Sigmoid colon (tissue), 7 donors: ENCODE results near the gene COL5A1. TPM values are rescaled to one million over a fixed set of nuclear protein-coding genes. Genes with fewer than 3 reads are reported as not detected.

Source experiments
- DNase-seq: peaks from one replicate; pipeline ENCODE4 v3.0.0-alpha.2; 2019
- H3K27ac ChIP-seq, 4 donors: fragments of 200-600 bp; sonication (generic); one replicate each; pipeline ENCODE4 v1.5.1; 2016 to 2019; ENCODE audit warnings: mild to moderate bottlenecking in 1 of 4
- H3K27me3 ChIP-seq, 3 donors: fragments of 200-600 bp; sonication (generic); one replicate each; pipeline ENCODE4 v1.5.1; 2019; ENCODE audit warnings: mild to moderate bottlenecking in 1 of 3
- H3K36me3 ChIP-seq, 4 donors: fragments of 200-600 bp; sonication (generic); one replicate each; pipeline ENCODE4 v1.5.1; 2016 to 2019
- H3K4me1 ChIP-seq, 4 donors: fragments of 200-600 bp; sonication (generic); one replicate each; pipeline ENCODE4 v1.5.1; 2017 to 2019
- H3K4me3 ChIP-seq, 4 donors: fragments of 200-600 bp; sonication (generic); one replicate each; pipeline ENCODE4 v1.5.1; 2017 to 2019; ENCODE audit warnings: mild to moderate bottlenecking in 2 of 4, moderate library complexity in 1 of 4
- H3K9me3 ChIP-seq, 4 donors: fragments of 200-600 bp in 3 of 4; sonication (generic) in 3 of 4; one replicate each; pipeline versions ENCODE4 v1.5.1 to v1.6.1; 2013 to 2019
- CTCF ChIP-seq, 4 experiments: fragments of 450-650 bp in 3 of 4; fragments of 200-600 bp in 1 of 4; IDR thresholded peaks; one replicate each; pipeline ENCODE4 v1.5.1; 2016 to 2019; ENCODE audit warnings: antibody characterized with exemption in 4 of 4, mild to moderate bottlenecking in 3 of 4, moderate library complexity in 2 of 4
- EP300 ChIP-seq, 4 donors: sonication (generic); formaldehyde crosslinking; IDR thresholded peaks; one replicate each; pipeline ENCODE4 v1.6.1; 2017; ENCODE audit warnings: antibody characterized with exemption in 4 of 4
- POLR2A ChIP-seq, 2 donors: fragments of 450-650 bp; IDR thresholded peaks; one replicate each; pipeline ENCODE4 v1.6.1; 2016; ENCODE audit warnings: antibody characterized with exemption in 2 of 2, mild to moderate bottlenecking in 2 of 2, moderate library complexity in 2 of 2
- POLR2AphosphoS5 ChIP-seq, 4 donors: sonication (generic); formaldehyde crosslinking; IDR thresholded peaks; one replicate each; pipeline ENCODE4 v1.6.1; 2017; ENCODE audit warnings: antibody characterized with exemption in 4 of 4
- WGBS, 2 donors: extraction: QIAGEN DNeasy Blood & Tissue Kit; methylation state at CpG; one replicate each; pipeline ENCODE4 v1.1.7; 2013; 5-methylcytosine and 5-hydroxymethylcytosine counted together
- intact Hi-C: fragments of 100-400 bp; cut with DNase I; formaldehyde crosslinking; loops from one replicate; pipeline ENCODE4 v1.15.1; 2023
- polyA plus RNA-seq, 3 donors: library from polyadenylated mRNA; stranded (reverse); fragments of 200-250 nt; gene quantifications; one replicate each; pipeline ENCODE4 v1.2.3, GENCODE V29; 2013
- total RNA-seq, 4 donors: library from RNA; depleted of rRNA; stranded (reverse); fragments of >200 nt; gene quantifications; one replicate each; pipeline ENCODE4 v1.1.0, GENCODE V29; 2016
- donor health status: healthy with polysubstance abuse.
- donor health status: Bipolar disorder and iron deficiency.
- donor health status: healthy.

COL5A1 gene
- total and polyA plus RNA-seq, 7 donors, result 4.2 to 168 (median 24.2) TPM

- no peak for DNase-seq
- intact Hi-C loops, result no loop called here
- H3K4me3 ChIP-seq, result no peak overlapping the region
Observed at GRCh38 chr9:134827559-134827958, 186.0 kb downstream of the COL5A1 start.

GRCh38 chr9:134827993-134828392, 186.4 kb downstream of the COL5A1 start:
- no peaks in the 10 kb centered on the region for H3K4me1 ChIP-seq
- intact Hi-C loops, result no loop called here
- DNase-seq, result no peak
- no peak overlapping the region for H3K4me3 ChIP-seq
- H3K27ac ChIP-seq, result no peak overlapping the region
- WGBS, 2 donors, result 88 to 94% methylated on average over 12 of the region's 12 CpGs
- no peaks in the 10 kb centered on the region for H3K27me3 ChIP-seq
- H3K9me3 ChIP-seq, result no peaks in the 10 kb centered on the region
- peaks cover 26 to 97% (median 63%) of the 10 kb centered on the region in 4 donors for H3K36me3 ChIP-seq
- no peak for TF ChIP-seq CTCF (IDR thresholded peaks at IDR 0.05)
- no peak for TF ChIP-seq POLR2AphosphoS5 (IDR thresholded peaks at IDR 0.05)
- no peak for TF ChIP-seq EP300 (IDR thresholded peaks at IDR 0.05)
- no peak for TF ChIP-seq POLR2A (IDR thresholded peaks at IDR 0.05)

More at GRCh38 chr9:134827559-134827958, 186.0 kb downstream of the COL5A1 start:
- Histone ChIP-seq H3K36me3 (peaks cover 26 to 97% (median 65%) of the 10 kb centered on the region in 4 donors), H3K9me3 (no peaks in the 10 kb centered on the region), H3K27ac (no peak overlapping the region), H3K4me1 (no peaks in the 10 kb centered on the region), H3K27me3 (no peaks in the 10 kb centered on the region)
- TF ChIP-seq POLR2A (IDR thresholded peaks at IDR 0.05) (no peak), CTCF (IDR thresholded peaks at IDR 0.05) (no peak), EP300 (IDR thresholded peaks at IDR 0.05) (no peak), POLR2AphosphoS5 (IDR thresholded peaks at IDR 0.05) (no peak)
- WGBS, 2 donors, result 87 to 91% methylated on average over 19 of the region's 19 CpGs

GRCh38 chr9:134828892-134829291, 187.3 kb downstream of the COL5A1 start:
- intact Hi-C loops, result no loop called here
- no peak overlapping the region for H3K27ac ChIP-seq
- no peak for TF ChIP-seq CTCF (IDR thresholded peaks at IDR 0.05)
- no peak for TF ChIP-seq POLR2A (IDR thresholded peaks at IDR 0.05)
- TF ChIP-seq POLR2AphosphoS5 (IDR thresholded peaks at IDR 0.05), result no peak
- TF ChIP-seq EP300 (IDR thresholded peaks at IDR 0.05), result no peak
- no peak overlapping the region for H3K4me3 ChIP-seq
- H3K9me3 ChIP-seq, result no peaks in the 10 kb centered on the region
- no peak for DNase-seq
- peaks cover 26 to 97% (median 57%) of the 10 kb centered on the region in 4 donors for H3K36me3 ChIP-seq
- no peaks in the 10 kb centered on the region for H3K27me3 ChIP-seq
- 71 to 93% methylated on average over 11 of the region's 11 CpGs for WGBS, 2 donors
- H3K4me1 ChIP-seq, result no peaks in the 10 kb centered on the region

- Histone ChIP-seq H3K4me1 (no peaks in the 10 kb centered on the region), H3K27ac (no peak overlapping the region), H3K27me3 (no peaks in the 10 kb centered on the region), H3K4me3 (no peak overlapping the region), H3K9me3 (no peaks in the 10 kb centered on the region), H3K36me3 (peaks cover 26 to 97% (median 54%) of the 10 kb centered on the region in 4 donors)
- WGBS, 2 donors, result 88 to 95% methylated on average over 35 of the region's 35 CpGs
- TF ChIP-seq CTCF (IDR thresholded peaks at IDR 0.05) (no peak), POLR2AphosphoS5 (IDR thresholded peaks at IDR 0.05) (no peak), EP300 (IDR thresholded peaks at IDR 0.05) (no peak), POLR2A (IDR thresholded peaks at IDR 0.05) (no peak)
- intact Hi-C loops, result no loop called here
- no peak for DNase-seq
Observed at GRCh38 chr9:134829356-134829937, 187.8 kb downstream of the COL5A1 start.

GRCh38 chr9:134830126-134830525, 188.5 kb downstream of the COL5A1 start:
- Histone ChIP-seq H3K9me3 (no peaks in the 10 kb centered on the region), H3K36me3 (peaks cover 26 to 97% (median 50%) of the 10 kb centered on the region in 4 donors), H3K27ac (no peak overlapping the region), H3K27me3 (no peaks in the 10 kb centered on the region), H3K4me1 (no peaks in the 10 kb centered on the region), H3K4me3 (no peak overlapping the region)
- intact Hi-C loops, result no loop called here
- TF ChIP-seq POLR2AphosphoS5 (IDR thresholded peaks at IDR 0.05), result no peak
- no peak for DNase-seq
- WGBS, 2 donors, result 85 to 91% methylated on average over 19 of the region's 19 CpGs
